ENCODE measurements around the gene CASP10.
A peak's percentile ranks its signal among the peaks of the same experiment; 100 is the strongest.
"Not testable (repeated sequence)": the region's sequence is repeated elsewhere in the genome, so short reads cannot be mapped to it uniquely, and the experiment has no call there.

Gene CASP10

DNA sequence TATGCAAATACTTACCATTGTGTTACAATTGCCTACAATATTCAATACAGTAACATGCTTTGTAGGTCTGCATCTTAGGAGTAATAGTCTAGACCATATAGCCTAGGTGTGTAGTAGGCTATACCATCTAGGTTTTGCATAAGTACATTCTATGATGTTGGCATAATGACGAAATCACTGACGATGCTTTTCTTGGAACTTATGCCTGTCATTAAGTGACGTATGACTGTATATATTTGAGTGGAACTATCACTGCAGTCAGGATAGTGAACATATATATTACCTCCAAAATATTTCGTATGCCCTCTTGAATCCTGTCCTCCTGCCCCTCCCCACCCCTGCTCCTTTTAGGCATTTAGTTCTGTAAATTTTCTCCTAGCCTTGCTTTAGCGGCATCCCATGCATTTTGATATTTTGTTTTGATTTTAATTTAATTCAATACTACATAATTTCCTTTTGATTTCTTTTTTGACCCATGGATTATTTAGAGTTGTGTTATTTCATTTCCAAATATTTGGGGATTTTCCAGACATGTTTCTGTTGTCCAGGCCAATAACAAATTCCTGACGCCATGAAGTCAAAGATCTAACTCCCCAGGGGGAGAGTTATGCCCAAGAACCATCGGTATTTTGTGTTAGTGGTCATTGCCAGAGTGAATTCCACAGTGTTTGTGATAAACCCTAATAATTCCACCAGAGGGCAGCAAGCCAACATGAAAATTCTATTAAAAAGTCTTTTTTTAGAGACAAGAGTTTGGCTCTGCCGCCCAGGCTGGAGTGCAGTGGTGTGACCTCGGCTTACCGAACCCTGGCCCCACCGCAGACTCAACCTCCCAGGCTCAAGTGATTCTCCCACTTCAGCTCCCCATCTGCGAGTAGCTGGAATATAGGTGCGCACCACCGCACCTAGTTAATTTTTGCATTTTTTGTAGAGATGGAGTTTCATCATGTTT, 53.2 kb downstream of the CASP10 start:
- no peak for DNase-seq

- no peak for DNase-seq
Measured at GRCh38 chr2:201237486-201238123, 54.7 kb downstream of the CASP10 start.

DNA sequence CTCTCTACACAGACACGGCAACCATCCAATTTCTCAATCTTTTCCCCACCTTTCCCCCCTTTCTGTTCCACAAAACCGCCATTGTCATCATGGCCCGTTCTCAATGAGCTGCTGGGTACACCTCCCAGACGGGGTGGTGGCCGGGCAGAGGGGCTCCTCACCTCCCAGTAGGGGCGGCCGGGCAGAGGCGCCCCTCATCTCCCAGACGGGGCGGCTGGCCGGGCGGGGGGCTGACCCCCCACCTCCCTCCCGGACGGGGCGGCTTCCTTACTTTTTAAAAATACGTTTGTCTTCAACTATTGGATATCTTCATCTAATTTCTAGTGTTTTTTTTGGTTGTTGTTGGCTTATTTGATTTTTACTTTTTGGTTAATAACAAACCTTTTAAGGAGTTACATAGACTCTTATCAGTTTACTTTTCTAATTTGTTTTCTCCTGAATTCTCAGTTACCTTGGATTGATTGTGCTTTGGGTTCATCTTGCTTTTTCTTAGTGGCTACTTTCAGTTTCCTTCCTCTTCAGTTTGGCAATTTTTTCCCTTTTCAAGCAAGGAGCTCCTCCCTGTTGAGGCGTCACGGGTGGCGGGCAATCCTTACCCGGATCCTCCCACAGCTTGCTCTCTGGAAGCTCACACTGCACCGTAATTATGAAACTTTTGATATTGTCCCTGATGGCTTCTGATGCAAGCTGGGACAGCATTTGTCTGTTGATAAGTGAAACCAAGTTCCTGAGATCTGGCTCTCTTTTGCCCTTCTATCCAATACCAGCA, 56.4 kb downstream of the CASP10 start:
- not testable (repeated sequence) for DNase-seq

GRCh38 chr2:201242571-201243277, 59.8 kb downstream of the CASP10 start:
- no peak for DNase-seq

GRCh38 chr2:201244829-201245228, 61.9 kb downstream of the CASP10 start:
- no peak for DNase-seq

DNA sequence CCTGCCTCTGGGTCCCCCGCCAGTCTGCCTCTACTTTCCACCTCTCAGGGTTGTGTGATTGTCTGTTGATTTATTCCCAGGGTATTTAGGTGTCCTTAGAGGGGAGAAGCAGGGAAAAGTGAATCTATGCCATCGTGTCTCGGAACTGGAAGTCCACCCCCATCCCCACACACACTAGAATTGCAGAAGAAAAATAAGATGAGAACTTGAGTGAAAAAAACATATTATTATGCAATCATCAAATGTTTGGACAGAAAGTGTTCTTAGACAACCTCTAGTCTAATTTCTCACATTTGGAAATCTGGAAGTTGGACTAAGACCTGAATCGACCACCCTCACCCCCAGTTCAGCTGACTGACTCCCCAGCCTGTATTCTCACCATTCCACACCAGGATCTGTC, 63.3 kb downstream of the CASP10 start:
- no peak for DNase-seq

- DNase-seq, result no peak
Measured at GRCh38 chr2:201248288-201248844, 65.4 kb downstream of the CASP10 start.

- DNase-seq, result no peak
Measured at GRCh38 chr2:201249889-201250288, 66.9 kb downstream of the CASP10 start.

DNA sequence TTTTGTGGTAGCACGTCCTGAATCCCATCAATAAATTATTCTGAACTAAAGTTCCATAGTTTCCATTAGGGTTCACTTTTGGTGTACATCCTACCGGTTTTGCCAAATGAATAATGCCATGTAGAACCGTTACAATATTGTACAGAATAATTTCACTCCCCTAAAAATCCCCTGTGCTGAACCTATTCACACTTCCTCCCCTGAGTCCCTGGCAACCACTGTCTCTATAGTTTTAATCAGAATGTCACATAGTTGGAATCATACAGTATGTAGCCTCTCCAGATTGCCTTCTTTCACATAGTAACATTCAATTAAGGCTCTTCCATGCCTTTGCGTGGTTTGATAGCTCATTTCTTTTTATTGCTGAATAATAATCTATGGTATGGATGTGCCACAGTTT, 67.8 kb downstream of the CASP10 start:
- no peak for DNase-seq

DNA sequence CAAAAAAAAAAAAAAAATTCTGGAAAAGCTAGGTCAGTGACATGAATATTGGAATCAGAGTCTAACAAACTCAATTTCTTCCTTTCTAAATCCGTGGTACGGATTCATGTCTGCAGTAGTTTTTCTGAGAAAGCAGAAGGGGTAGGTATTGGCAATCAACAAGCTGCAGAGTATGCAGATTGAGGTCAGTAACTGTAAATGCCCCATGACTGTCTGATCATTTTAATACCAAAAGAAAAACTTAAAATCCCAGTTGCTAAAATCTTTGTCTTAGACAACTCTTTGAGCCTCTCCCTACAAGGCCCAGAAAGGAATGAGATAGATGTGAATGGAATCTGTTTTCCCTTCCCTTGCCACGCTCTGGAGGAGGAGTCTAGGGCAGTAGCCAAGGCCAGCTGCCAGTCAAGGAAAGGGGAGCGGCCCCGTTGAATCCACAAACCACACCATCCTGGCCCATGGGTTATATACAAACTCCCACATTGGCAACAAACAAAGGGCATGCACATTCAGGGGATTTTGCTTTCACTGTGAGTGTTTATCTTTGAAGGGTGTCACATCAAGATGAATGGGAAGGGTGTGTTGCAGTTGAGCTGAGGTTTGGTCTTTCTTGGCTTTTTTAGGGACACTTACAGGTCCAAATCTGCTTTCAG, 71.3 kb downstream of the CASP10 start:
- no peak for DNase-seq

GRCh38 chr2:201255408-201256033, 72.6 kb downstream of the CASP10 start:
- DNase-seq, result no peak

DNA sequence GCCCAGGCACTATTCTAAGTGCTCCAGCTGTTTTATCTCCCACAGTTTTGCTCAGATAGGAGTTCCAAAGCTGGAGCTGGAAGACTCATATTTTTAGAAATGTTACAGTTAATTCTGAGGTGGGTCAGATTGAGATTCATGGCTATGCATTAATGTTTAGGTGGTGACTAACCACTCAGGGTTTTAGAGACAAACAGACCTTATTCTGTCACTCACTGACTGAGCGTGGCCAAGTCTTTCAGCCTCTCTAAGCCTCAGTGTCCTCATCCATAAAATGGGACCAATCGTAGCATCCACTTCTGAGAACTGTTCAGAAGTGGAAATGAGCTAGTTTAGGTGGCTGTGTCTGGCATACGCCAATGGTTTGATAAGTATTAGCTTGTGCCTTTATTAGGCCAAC, 73.1 kb downstream of the CASP10 start:
- no peak for DNase-seq

GRCh38 chr2:201257381-201257955, 74.5 kb downstream of the CASP10 start:
- DNase-seq, result peak; percentile 47

- DNase-seq, result peak; percentile 92
Measured at GRCh38 chr2:201257956-201258665, 75.2 kb downstream of the CASP10 start.

DNA sequence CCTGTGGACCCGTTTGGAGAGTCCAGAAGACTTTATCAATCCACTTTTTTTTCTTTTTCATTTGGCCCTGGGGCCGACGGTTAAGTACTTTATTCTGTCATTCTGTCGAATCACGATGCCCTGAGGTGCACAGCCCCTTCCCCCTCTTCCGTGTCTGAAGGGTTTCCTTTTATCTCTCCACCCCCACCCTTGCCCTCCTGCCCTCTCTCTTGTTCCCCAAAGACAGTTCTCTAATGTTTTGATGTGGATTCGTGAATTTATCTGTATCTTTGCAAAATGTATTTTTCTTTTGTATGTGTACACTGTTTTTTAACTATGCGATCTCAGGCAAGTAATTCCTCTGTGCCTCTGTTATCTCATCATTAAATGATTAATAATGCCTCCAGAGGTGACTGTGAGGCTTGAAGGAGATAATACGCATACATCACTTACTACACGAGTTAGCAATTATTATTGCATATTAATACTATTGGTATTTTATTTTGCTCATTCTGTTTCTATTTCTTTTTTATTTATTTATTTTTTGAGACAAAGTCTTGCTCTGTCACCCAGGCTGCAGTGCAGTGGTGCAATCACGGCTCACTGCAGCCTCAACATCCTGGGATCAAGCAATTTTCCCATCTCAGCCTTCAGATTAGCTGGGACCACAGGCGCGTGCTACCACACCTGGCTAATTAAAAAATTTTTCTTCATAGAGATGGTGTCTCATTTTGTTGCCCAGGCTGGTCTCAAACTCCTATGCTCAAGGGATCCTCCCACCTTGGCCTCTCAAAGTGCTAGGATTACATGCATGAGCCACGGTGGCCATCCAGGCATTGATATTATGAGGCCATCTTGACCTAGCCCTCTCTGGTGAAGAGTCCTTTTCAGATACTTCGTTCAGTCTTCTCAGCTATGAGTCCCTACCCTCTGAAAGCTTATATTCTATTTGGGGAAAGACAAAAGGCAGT, 76.0 kb downstream of the CASP10 start:
- no peak for DNase-seq

GRCh38 chr2:201260302-201260800, 77.4 kb downstream of the CASP10 start, which contains the start of gene CASP8:
CASP8 (plus strand) TSS chr2:201260536; CDS start chr2:201266487, 5,951 bp downstream.
- DNase-seq, result peak; percentile 67

DNA sequence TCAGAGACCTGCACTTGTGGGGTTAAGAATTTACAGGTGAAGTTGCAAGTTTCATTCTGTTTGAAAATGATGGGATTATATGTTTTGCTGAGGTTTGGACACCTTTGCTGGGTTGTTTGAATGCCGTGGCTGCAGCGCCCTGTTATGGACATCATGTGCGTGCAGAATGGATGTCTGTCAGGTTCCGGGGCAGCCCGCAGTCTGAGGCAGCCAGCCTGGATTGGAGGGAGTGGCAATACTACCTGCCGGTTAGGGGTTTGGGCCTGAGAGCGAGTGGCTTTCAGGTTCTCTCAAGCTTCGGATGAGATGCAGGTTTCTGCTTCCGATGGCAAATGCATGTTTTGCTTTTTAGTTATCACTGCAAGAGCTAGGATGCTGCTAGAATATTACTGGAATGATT, 78.5 kb downstream of the CASP10 start:
- DNase-seq, result peak; percentile 71

DNA sequence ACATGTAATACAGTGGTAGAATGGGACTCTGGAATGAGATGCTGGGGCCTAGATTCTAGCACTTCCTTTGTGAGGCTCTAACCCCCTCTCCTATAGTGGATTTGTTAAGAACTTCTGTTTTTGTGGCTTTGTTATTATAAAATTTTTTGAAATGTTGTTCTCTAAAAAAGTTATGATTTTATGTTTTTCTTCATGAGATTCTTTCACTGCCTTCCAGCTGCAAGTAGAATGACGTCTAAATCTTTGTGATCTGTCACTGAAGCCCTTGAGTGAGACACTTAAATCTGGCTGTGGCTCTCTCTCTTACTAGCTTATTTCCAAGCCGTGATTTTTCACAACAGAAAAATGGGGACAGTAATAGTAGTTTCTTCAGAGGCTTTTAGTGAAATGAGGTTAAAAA, 79.0 kb downstream of the CASP10 start:
- no peak for DNase-seq

GRCh38 chr2:201262718-201263117, 79.8 kb downstream of the CASP10 start:
- no peak for DNase-seq
